Measurements from ENCODE around the gene ACP7. TPM values are rescaled to one million over a fixed set of nuclear protein-coding genes. Genes with fewer than 3 reads are reported as not detected.
"Not testable (repeated sequence)": the region's sequence is repeated elsewhere in the genome, so short reads cannot be mapped to it uniquely, and the experiment has no call there.

Gene ACP7
- total and polyA plus RNA-seq, 9 of the 15 experiments (the other 6 are each of a cell fraction or from before 2014, with no cell fraction given): not detected

DNA sequence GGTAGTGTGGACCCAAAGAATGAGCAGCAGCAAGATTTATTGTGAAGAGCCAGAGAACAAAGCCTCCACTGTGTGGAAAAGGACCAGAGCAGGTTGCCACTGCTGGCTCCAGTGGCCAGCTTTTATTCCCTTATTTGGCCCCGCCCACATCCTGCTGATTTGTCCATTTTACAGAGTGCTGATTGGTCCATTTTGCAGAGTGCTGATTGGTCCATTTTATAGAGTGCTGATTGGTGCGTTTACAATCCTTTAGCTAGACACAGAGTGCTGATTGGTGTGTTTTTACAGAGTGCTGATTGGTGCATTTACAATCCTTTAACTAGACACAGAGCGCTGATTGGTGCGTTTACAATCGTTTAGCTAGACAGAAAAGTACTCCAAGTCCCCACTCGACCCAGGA, 15.9 kb upstream of the ACP7 start:
- in situ Hi-C loops (cut with MboI); H3K4me3 ChIP-seq; H3K4me2 ChIP-seq (ENCODE audit: insufficient read depth, low read length); H3K9me3 ChIP-seq (replicated peaks; ENCODE audit: control insufficient read depth, insufficient read depth, low read depth, low read length); BruUV-seq (replicated peaks); FAIRE-seq; ATAC-seq; H2AFZ ChIP-seq (ENCODE audit: low read depth, low read length); H4K20me1 ChIP-seq (replicated peaks; ENCODE audit: control insufficient read depth, insufficient read depth, low read length); H3K79me2 ChIP-seq (ENCODE audit: control insufficient read depth, insufficient read depth, low read length); H3K9ac ChIP-seq (ENCODE audit: insufficient read depth in 1 of 2, low read depth in 2 of 2, low read length in 2 of 2); H3K4me1 ChIP-seq (replicated peaks in 1 of 2; ENCODE audit: control insufficient read depth in 2 of 2, insufficient read depth in 2 of 2, low read length in 2 of 2); H3K27ac ChIP-seq (ENCODE audit: extremely low read depth, low read depth, low read length); POLR2A ChIA-PET; DNase-seq (ENCODE audit: extremely low read depth in 1 of 4, low spot score in 3 of 4); CTCF ChIA-PET (ENCODE audit: low intra/inter-chr PET ratio); H3K36me3 ChIP-seq (ENCODE audit: control insufficient read depth, insufficient read depth, low read length); intact Hi-C loops (cut with micrococcal nuclease); H3K9me1 ChIP-seq (ENCODE audit: control insufficient read depth, insufficient read depth, low read length): not testable (repeated sequence)
- 27% methylated on average over 5 of the region's 6 CpGs for WGBS (ENCODE audit: insufficient coverage, low coverage, missing lambda C conversion rate)
- TF ChIP-seq MAFG (tag; conservative IDR thresholded peaks at IDR 0.05) (peak; percentile 39; the same call in 1 of the 2 replicates), RBM25 (IDR thresholded peaks at IDR 0.05; ENCODE audit: low read depth, low read length, severe bottlenecking) (peak; percentile 34), ASH1L (IDR thresholded peaks at IDR 0.05; ENCODE audit: borderline replicate concordance, low read depth, partially characterized antibody) (peak; percentile 82), C11orf30 (IDR thresholded peaks at IDR 0.05; ENCODE audit: low read depth) (peak; percentile 64), NFYB (IDR thresholded peaks at IDR 0.05; ENCODE audit: extremely low read depth, insufficient read length) (peak; percentile 68), ZNF316 (IDR thresholded peaks at IDR 0.05) (peak; percentile 88), MBD2 (IDR thresholded peaks at IDR 0.05; ENCODE audit: borderline replicate concordance, low read depth) (peak; percentile 53; the same call in 1 of the 2 replicates), CC2D1A (IDR thresholded peaks at IDR 0.05) (peak; percentile 46; the same call in 1 of the 2 replicates)
- H3K27me3 ChIP-seq (ENCODE audit: control insufficient read depth in 2 of 2, insufficient read depth in 2 of 2, low read length in 2 of 2): peaks cover 0 to 25% of the 10 kb centered on the region in 2 experiments; a peak in 3 of 5 replicates

Data from K562 (cell line).